Smooth muscle cell (in vitro differentiated cells): ENCODE results near the gene TOR1AIP1. TPM values are rescaled to one million over a fixed set of nuclear protein-coding genes. Genes with fewer than 3 reads are reported as not detected.

Source experiments
- DNase-seq: peaks from one replicate; lab custom pipeline; 2025; ENCODE audit not compliant: unreplicated experiment; lab: John Stamatoyannopoulos, UW
- H2AFZ ChIP-seq: fragments of 200-600 bp; sonication (generic); 2 replicates; pipeline ENCODE4 v1.6.0; 2016; ENCODE audit warnings: antibody characterized with exemption, low read depth, mild to moderate bottlenecking
- H3F3A ChIP-seq: fragments of 200-600 bp; sonication (generic); 2 replicates; pipeline ENCODE4 v1.6.0; 2017; ENCODE audit warnings: antibody characterized with exemption, low read depth
- H3K27ac ChIP-seq: fragments of 200-600 bp; sonication (generic); 2 replicates; pipeline ENCODE4 v1.5.1; 2016; ENCODE audit warnings: low read depth, mild to moderate bottlenecking
- H3K27me3 ChIP-seq: fragments of 200-600 bp; sonication (generic); 2 replicates; pipeline ENCODE4 v1.6.1; 2016; ENCODE audit warnings: low read depth, mild to moderate bottlenecking
- H3K36me3 ChIP-seq: fragments of 200-600 bp; sonication (generic); 2 replicates; pipeline ENCODE4 v1.5.1; 2016; ENCODE audit warnings: low read depth
- H3K4me1 ChIP-seq: fragments of 200-600 bp; sonication (generic); 2 replicates; pipeline ENCODE4 v1.5.1; 2016; ENCODE audit warnings: low read depth
- H3K4me2 ChIP-seq: fragments of 200-600 bp; sonication (generic); 2 replicates; pipeline ENCODE4 v1.6.0; 2016; ENCODE audit warnings: mild to moderate bottlenecking
- H3K4me3 ChIP-seq: fragments of 200-600 bp; sonication (generic); 2 replicates; pipeline ENCODE4 v1.5.1; 2016; ENCODE audit warnings: mild to moderate bottlenecking
- H3K79me2 ChIP-seq: fragments of 200-600 bp; sonication (generic); 2 replicates; pipeline ENCODE4 v1.6.0; 2016; ENCODE audit warnings: low read depth, mild to moderate bottlenecking
- H3K9ac ChIP-seq: fragments of 200-600 bp; sonication (generic); 2 replicates; pipeline ENCODE4 v1.6.0; 2016; ENCODE audit warnings: low read depth
- H3K9me3 ChIP-seq: fragments of 200-600 bp; sonication (generic); replicated peaks from 2 replicates; pipeline ENCODE4 v1.5.1; 2016; ENCODE audit warnings: low read depth
- H4K20me1 ChIP-seq: fragments of 200-600 bp; sonication (generic); 2 replicates; pipeline ENCODE4 v1.6.0; 2016; ENCODE audit warnings: low read depth
- WGBS: methylation state at CpG from one replicate; pipeline ENCODE4 v1.1.7; 2016; ENCODE audit warnings: low lambda C conversion rate; 5-methylcytosine and 5-hydroxymethylcytosine counted together
- polyA plus RNA-seq: library from polyadenylated mRNA; unstranded; fragments of >200 nt; fragmentation: Nextera tagmentation; extraction: Ambion mirVana; gene quantifications from 2 replicates; pipeline ENCODE4 v1.2.1, GENCODE V29; 2016
- total RNA-seq: library from RNA; depleted of rRNA; stranded (reverse); fragments of >200 nt; gene quantifications from 2 replicates; pipeline ENCODE4 v1.2.3, GENCODE V29; 2014
- TF ChIP-seq, protein P1 (sequence below): fragments of 200-600 bp; sonication (generic); IDR thresholded peaks from 2 replicates; pipeline ENCODE4 v1.5.1; 2017; ENCODE audit warnings: borderline replicate concordance, mild to moderate bottlenecking, antibody characterized with exemption; ENCODE audit not compliant: insufficient read depth, poor library complexity, severe bottlenecking

Gene TOR1AIP1
- total and polyA plus RNA-seq, 2 experiments from 2014 or later, result 25.8 to 36.5 TPM

- 1% methylated on average over 69 of the region's 72 CpGs for WGBS
- Histone ChIP-seq H3K9me3 (no peaks in the 10 kb centered on the region), H3K79me2 (peaks cover 50% of the 10 kb centered on the region)
Observed at GRCh38 chr1:179954493-179955286, 72.6 kb downstream of the TOR1AIP1 start, which contains the start of gene CEP350. TSS of gene CEP350 (plus strand) at chr1:179954810. CDS start at chr1:179986182, 31,372 bp downstream.

DNA sequence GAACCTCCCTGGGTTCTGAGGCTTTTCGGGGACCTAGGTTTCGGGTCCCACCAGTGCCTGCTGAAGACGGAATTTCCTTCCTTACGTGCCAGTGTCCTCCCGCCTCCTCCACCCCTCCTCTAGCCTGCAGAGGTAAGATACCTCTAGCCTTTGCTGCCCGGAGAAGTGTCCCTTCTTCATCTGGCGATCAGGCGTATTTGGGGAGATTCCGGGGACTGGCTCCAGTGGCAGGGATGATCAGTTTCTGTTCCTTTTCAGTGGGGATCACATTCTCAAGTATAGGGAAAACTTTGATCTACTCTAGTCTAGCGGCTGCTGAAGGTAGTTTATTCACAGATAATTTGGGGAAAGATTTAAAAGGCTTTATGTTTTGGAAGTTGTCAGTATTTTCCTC is 73.2 kb downstream of the TOR1AIP1 start:
- H2AFZ ChIP-seq, result peak overlapping the region; percentile 82
- peak overlapping the region; percentile 93 for H3K9ac ChIP-seq
- H3K9me3 ChIP-seq, result no peaks in the 10 kb centered on the region
- H3K36me3 ChIP-seq, result no peaks in the 10 kb centered on the region
- H3K4me1 ChIP-seq, result peaks cover 22% of the 10 kb centered on the region
- H3F3A ChIP-seq, result peaks cover 8% of the 10 kb centered on the region
- H3K4me3 ChIP-seq, result peak overlapping the region; percentile 82
- peaks cover 47% of the 10 kb centered on the region for H4K20me1 ChIP-seq
- H3K27ac ChIP-seq, result peak overlapping the region; percentile 74
- H3K4me2 ChIP-seq, result peak overlapping the region; percentile 94
- WGBS, result 1% methylated on average over 10 of the region's 10 CpGs
- no peak for DNase-seq
- no peaks in the 10 kb centered on the region for H3K27me3 ChIP-seq
- TF ChIP-seq, protein P1, sequence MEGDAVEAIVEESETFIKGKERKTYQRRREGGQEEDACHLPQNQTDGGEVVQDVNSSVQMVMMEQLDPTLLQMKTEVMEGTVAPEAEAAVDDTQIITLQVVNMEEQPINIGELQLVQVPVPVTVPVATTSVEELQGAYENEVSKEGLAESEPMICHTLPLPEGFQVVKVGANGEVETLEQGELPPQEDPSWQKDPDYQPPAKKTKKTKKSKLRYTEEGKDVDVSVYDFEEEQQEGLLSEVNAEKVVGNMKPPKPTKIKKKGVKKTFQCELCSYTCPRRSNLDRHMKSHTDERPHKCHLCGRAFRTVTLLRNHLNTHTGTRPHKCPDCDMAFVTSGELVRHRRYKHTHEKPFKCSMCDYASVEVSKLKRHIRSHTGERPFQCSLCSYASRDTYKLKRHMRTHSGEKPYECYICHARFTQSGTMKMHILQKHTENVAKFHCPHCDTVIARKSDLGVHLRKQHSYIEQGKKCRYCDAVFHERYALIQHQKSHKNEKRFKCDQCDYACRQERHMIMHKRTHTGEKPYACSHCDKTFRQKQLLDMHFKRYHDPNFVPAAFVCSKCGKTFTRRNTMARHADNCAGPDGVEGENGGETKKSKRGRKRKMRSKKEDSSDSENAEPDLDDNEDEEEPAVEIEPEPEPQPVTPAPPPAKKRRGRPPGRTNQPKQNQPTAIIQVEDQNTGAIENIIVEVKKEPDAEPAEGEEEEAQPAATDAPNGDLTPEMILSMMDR, result no peak
- peaks cover 56% of the 10 kb centered on the region for H3K79me2 ChIP-seq

More at GRCh38 chr1:179954493-179955286, 72.6 kb downstream of the TOR1AIP1 start, which contains the start of gene CEP350:
- H3K4me2 ChIP-seq, result peak within 1 kb of the TSS; percentile 94
- H3F3A ChIP-seq, result peaks cover 8% of the 10 kb centered on the region
- H3K9ac ChIP-seq, result peak within 1 kb of the TSS; percentile 93
- TF ChIP-seq, protein P1, result no peak
- peak; percentile 88 for DNase-seq
- no peaks in the 10 kb centered on the region for H3K36me3 ChIP-seq
- peak within 1 kb of the TSS; percentile 74 for H3K27ac ChIP-seq
- peaks cover 43% of the 10 kb centered on the region for H4K20me1 ChIP-seq
- peak within 1 kb of the TSS; percentile 92 for H2AFZ ChIP-seq
- H3K27me3 ChIP-seq, result no peaks in the 10 kb centered on the region
- H3K4me1 ChIP-seq, result peaks cover 22% of the 10 kb centered on the region
- peak within 1 kb of the TSS; percentile 82 for H3K4me3 ChIP-seq

- Histone ChIP-seq H3K4me1 (peaks cover 22% of the 10 kb centered on the region), H3K4me2 (peak overlapping the region; percentile 94), H4K20me1 (peaks cover 49% of the 10 kb centered on the region), H3K27me3 (no peaks in the 10 kb centered on the region), H3K4me3 (peak overlapping the region; percentile 82), H3K36me3 (no peaks in the 10 kb centered on the region), H3K79me2 (peaks cover 61% of the 10 kb centered on the region), H3K9me3 (no peaks in the 10 kb centered on the region), H2AFZ (no peak overlapping the region), H3F3A (peaks cover 8% of the 10 kb centered on the region), H3K9ac (peak overlapping the region; percentile 93), H3K27ac (peak overlapping the region; percentile 74)
- 6% methylated on average over 3 of the region's 3 CpGs for WGBS
- DNase-seq, result no peak
- TF ChIP-seq, protein P1, result no peak
Observed at GRCh38 chr1:179955731-179956130, 73.6 kb downstream of the TOR1AIP1 start.
